Activated CD8-positive, alpha-beta memory T cell treated with anti-CD3 and anti-CD28 coated beads, Interleukin-2, amount 50 U/mL, for 1 hour (primary cell): Measurements from ENCODE around the gene MAP3K5.

ENCODE experiments used
- DNase-seq: peaks from one replicate; pipeline ENCODE4 v3.0.0-alpha.2; 2020; ENCODE audit errors: extremely low read depth

Gene MAP3K5

DNA sequence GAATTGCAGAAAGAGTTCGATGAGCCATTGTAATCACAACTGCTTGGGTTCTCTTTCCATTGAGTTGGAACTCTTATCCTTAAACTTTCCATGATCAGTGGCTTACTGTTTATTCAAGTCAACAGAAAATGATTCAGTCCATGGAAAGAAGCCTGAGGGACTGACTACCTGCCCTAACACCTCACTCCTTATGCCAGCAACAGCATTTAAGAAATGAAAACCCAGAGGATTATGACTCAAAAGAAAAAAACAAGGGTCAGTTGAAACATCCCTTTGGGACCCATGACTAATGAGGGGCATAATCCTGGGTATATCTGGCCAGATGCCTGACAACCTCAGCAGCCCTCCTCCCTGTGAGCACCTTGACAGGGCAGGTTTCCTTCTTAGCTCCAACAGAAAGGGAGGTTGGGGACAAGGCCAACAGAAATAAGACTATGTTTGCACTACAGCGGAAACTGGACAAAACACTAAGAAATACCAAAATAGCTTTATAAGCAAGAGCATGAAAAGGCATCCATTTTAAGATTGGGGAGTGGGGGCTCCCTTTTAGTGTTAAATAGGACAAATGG, 106.7 kb downstream of the MAP3K5 start:
- no peak for DNase-seq

DNA sequence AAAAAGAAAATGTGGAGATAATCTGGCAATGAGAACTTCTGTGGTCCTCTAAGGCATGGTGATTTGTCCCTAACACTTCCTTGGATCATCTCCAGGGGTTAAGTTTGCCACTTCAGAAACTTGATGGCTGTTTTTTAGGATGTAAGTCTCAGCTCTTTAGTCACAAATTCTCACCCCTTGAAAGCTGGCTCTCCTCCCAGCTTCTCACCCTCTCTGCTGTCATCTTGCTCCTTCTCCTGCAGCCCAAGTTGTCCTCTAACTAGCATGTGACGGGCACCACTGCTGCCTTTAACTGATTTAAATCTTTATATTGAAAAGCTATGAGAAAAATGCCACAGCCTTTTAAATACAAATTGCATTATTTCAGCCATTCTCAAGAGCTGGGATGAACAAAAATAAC, 107.8 kb downstream of the MAP3K5 start:
- DNase-seq: no peak

DNA sequence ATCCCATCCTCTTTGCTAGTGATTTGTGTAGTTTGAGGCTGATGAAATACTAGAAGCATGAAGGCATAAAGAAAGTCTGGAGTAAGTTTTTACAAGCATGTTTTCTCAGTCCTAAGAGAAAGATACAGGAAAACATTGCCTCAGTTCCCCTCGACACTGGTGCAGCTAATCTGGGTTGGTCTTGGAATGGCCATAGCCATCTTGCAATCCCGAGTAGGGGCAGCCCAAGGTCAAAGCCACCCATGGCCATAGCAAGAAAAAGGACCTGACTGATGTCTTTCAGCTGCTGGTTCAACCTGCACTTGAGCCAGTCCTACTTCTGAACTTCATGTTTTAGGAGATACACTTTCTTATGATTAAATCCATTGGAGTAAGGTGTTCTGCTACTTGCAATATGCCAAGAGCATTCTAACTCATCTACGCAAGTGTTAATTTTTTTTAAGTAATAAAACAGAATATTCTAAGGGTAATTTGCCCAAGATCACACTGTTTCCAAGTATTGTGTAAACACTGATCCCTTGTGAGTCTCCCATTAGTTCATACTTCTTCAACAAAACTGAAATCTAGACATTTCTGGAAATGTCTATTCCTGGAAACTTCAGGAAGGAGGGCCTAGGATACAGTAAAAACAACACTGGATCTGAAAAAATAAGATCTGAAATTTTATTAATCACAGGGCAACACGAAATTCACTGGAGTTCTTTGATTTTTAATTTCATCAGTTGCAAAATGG, 108.9 kb downstream of the MAP3K5 start:
- DNase-seq: no peak

DNA sequence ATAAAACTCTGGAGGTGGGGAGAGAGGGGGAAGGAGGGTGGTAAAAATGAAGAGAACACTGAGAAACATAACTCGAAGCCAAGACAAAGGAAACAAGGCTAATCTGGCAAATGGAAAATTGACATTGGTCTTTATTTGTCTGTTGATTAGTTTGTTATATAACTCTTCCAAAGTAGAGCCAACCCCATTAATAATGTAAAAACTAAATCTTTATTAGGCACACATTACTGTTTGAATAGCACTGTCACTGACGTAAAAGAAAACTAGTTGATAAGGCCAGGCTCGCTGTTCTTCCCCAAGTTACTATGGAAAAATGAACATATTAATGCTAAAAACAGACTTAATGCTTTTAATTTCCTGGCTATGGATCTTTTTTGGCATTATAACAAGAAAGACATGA, 110.0 kb downstream of the MAP3K5 start:
- DNase-seq: no peak

DNA sequence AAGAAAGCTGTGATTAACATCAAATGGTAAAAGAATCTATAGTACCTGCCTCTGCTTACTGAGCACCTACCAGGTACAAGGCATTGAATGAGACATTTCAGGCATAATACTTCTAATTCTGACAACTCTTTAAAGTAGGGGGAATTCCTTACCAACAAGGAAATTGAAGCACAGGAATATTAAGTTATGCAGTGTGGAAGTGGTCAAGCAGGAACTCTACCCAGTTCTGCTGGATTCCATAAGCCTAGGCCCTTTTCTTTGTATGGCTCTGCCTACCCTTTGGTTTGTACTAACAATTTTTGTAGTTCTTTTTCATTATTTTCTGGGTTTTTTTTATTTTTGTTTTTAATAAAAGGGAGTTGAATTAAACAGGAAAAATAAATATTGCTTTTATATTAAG, 114.5 kb downstream of the MAP3K5 start:
- DNase-seq: no peak

DNA sequence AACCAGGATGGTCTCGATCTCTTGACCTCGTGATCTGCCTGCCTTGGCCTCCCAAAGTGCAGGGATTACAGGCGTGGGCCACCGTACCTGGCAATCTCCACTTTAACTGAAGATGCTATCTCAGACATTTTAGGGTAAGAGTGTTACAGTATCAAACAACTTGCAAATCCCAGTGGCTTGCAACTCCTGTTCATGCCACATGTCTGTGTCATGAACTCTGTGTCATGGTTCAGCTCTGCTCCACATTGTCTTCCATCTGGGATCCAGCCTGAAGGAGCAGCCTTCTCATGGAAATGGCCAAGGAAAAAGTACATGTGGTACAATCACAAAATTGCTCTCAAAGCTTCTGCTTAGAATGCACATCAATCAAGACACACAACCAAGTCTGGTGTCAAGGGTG, 114.9 kb downstream of the MAP3K5 start:
- no peak for DNase-seq

DNA sequence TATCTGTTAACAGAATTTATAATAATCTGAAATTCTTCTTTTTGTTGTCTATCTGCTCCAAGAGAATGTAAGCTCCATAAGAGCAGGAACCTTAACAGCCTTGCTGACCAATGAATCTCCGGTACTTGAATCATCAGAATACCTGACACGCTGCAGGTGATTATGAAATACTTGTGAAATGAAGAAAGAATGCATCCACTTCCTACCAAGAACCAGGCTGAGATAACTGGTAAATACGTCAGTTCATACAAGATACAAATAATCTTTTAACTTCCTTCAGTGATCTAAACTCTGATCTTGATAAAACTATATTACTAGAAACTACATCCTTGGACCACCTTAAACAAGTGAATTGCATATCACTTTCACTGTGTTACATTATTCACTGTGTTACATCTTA, 116.2 kb downstream of the MAP3K5 start:
- no peak for DNase-seq

DNA sequence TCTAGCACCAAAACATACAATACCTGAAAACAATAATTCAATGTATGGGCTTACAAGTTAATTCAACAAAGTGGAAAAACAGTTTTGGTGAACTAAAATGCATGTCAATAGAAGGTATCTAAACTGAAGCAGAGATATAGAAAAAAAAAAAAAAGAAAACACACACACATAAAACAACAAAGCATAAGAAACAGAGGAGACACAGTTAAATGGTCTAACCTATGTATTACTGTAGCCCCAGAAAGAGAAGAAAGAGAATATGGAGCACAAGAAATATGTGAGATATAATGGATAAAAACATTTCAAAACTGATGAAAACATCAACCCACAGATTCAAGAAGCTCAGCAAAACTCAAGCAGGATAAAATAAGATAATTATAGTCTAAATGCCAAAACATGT, 118.7 kb downstream of the MAP3K5 start:
- no peak for DNase-seq

DNA sequence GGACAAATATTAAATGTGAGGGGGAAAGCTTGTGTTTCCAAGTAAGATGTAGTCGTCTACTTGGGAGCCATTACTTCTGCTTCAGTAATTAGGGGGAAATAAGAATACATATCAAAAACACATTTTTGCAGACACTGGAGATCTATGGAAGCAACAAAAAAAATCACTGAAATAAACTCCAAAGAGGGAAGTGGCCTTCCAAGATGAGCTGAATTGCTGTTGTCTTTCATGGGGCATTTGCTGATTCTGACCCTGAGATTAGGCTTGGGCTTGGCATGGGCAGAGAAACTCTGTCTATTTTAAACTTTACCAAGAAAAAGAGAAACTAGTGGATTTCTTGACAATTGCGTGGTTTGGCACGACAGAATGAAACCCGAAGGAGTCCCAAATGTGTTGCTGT, 120.1 kb downstream of the MAP3K5 start:
- no peak for DNase-seq

DNA sequence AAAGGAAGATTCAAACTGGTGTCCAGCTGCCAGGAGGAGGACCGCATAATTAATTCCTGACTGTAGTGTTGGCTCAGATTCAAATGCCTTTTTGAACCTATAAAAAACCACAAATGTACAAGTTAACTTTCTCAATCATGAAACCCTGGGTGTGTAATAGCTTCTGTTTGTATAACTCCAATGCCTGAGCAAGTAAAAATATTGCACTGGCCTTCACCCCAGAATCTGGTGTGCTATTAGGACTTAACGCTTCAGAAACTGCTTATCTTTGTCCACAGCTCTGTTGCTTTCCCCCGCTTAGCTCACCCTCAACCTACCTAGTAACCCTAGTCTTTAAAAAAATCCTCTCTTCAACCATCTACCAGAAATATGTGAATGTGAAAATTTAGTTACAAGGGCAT, 123.0 kb downstream of the MAP3K5 start:
- no peak for DNase-seq

DNA sequence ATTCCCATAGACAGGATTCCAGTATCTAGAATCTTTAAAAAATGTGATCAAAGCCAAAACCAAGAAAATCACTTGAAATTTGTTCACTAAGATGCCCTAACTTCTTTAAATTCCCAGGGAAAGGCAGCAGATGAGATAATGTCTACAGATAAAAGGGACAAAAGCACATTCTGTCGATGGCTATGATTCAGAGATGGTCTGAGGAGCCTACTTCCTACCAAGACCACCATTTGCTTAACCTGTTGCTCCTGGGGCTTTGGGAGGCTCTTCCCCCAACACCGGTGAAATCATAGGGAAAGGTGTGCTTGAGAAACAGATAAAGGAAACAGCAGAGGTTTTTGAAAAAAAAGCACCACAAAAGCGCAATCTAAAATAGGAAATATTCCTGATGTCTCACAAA, 123.7 kb downstream of the MAP3K5 start:
- no peak for DNase-seq

DNA sequence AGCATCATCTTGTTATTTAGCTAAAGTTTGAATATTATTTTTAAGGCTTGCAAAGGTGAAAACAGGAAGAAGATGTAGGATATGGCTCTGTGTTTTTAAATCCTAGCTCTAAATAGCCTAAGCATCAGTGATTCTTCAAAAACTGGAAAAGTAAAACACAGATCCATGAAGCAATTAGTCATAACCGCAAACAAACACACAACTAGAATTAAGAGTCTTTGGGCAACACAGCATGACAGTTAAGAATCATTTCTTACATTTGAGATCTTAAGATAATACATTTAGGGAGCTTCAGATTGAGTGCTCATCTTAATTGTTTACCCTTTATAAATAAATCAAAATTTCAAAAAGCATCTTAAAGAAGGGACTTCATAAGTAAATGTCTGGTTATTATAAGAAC, 126.2 kb downstream of the MAP3K5 start:
- no peak for DNase-seq

DNA sequence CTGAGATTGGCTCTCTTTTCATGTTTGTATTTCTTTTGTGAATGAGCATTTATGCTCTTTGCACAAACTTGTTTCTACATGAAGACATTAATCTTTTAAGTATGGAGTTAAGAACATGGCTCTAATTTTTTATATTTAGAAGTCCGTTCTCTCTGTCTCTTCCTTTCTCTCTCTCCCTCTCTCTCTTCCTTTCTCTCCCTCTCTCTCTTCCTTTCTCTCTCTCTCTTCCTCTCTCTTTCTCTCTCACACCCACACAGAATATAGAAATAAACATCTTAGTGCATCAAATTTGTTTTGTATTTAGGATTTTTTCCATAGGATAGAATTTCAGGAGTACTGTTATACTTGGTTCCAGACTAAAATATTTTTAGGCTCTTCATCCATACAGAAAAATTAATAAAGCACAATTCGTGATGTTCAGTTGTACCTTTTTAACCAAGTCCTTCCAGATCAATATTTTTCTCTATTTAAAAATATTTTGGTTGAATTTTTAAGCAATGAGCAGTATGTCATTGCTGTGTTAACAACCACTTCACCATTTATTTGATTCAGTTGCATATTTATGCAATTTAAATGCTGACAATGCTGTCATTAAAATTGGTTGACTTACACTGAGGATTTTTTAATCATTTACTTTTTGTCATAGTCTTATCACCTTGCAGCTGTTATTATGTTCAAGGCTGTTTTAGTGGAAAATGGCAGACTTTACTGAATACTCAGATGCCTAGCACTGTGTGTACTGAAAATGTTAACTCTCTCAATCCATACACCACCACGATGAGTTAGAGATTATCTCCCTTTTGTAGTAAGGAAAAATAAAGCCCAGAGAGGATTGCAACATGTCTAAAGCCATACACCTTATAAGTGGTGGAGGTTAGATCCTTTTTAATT, 129.7 kb downstream of the MAP3K5 start:
- no peak for DNase-seq

DNA sequence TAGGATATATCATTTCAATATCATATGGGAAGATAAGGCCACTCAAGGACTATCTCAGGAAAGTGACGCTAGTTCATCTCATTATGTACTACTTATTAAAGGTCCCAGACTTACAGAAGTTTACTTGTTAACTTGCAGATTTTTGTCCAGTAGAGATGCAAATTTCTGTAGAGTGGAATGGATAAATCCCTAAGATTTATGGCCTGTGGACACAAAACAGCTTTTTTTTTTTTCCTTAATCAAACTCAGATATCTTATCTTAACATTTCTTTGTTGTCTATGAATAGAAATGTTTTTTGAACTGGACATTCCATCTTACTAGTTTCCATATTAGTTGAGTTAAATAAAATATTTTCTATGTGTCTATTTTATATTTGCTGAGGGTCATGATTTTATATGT, 131.6 kb downstream of the MAP3K5 start:
- no peak for DNase-seq

DNA sequence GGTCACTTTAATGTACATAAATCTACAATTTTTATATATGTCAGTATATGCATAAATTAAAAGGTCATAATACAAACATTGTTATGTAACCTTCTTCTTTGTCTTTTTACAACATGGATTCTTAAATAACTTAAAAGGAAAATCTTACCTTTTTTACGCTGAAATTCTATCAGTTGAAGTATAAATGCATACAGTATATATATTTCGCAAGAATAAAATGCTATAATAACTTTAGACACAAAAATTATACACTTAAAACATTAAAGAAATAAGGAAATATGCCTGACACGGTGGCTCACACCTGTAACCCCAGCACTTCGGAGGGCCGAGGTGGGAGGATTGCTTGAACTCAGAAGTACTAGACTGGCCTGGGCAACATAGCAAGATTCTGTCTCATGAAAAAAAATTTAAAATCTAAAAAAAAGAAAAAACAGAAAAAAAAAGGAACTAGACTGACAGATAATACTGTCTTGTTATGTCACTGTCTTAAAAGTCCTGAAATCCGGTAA, 132.2 kb downstream of the MAP3K5 start:
- no peak for DNase-seq

DNA sequence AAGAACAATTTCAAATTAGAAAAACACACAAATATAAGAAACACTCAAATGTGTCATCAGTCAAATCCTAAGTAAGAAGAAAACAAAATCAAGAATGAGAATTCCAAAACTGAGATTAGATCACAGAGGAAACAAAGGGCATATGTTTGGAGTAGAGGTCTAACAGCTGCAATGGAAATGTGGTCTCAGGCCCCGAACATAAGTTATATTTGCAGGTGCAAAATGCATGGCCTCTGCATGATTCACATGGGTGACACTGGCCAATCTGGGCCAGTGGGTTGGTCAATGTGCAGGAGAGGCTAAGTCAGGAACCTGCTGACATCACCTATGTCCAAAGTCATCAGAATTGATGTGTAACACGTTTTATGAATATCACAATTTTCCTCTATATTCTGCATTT, 133.6 kb downstream of the MAP3K5 start:
- DNase-seq: no peak

DNA sequence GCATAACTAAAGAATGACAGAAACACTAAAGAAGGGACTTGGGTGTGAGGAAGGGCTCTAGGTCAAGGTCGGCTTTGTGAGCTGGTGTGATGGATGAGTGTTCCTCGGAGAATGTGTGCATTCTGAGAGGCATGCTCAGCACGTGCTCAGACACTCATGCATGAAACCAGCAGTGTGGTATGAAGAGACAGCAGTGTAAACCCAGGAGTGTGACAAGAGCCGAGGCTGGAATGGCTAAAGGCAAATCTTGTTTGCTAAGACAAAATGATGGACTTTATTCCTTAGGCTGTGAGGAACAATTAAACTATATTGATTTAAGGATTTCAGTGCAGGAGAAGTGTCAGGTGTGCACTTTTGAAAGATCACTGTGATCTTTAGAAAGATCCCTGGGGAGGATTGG, 134.6 kb downstream of the MAP3K5 start:
- no peak for DNase-seq

DNA sequence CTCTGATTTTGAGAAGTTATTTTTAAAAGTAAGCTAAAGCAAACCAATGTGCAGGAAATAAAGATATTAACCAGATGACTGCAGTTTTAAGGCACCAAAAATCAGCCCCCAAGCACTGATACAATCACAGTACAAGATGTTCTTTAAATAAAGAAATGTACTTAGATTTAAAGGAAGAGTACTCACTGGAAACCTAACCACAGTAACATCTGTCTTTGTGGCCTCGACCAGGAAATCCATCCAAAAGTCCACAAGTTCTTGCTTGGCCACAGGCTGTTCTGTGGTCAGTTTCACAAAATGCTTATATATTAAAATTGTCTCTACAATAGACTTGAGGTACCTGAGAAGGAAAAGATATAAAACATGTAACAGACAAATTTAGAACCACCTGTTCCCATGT, 136.2 kb downstream of the MAP3K5 start:
- DNase-seq: no peak

DNA sequence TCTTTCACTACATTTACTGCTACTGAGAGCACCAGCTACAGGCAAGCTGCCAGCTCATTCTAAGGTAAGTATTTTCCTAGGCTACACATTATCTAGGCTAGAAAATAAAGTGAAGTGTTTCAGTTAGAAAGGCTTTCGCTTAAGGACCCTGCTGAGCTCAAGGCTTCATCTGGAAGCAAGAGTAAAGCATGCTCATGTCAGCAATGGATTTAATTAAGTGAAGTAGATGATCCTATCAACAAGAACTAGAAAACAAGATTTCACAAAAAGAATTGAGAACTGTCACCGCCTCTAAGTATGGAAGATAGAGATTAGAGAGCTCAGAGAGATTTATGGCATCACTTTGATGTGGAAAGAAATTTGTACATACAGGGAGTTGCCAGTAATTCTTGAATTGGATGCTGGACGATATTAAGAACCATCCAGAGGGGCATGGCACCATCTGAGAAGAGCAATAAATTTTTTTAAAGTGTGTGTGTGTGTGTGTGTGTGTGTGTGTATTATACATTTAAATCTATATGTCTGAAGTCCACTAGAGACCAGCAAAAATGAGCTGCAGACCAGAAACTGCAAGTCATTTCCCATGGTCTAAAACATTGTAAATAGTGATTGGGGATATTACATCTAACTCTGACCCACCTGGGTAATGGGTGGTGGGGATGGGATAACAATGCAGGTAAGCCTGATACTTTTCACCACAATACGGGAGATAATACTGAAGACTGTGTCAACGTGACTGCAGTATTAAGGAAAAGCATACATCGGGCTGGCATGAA, 136.8 kb downstream of the MAP3K5 start:
- no peak for DNase-seq

DNA sequence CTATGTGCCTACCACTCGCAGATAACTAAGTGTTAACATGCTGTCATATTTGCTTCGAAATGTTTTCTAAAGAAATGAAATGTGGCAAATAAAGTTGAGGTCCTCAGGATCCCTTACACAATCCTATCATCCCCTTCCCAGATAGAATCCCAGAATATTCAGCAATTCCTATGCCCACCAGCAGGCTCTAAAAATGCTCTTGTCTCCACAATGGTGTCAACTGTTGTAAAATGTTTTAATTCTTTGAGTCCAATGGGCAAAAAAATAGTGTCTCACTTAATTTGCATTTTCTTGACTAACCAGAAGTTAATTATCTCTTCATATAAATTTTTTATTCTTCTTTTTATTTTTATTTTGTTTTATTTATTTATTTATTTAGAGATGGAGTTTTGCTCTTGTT, 138.2 kb downstream of the MAP3K5 start:
- DNase-seq: no peak

DNA sequence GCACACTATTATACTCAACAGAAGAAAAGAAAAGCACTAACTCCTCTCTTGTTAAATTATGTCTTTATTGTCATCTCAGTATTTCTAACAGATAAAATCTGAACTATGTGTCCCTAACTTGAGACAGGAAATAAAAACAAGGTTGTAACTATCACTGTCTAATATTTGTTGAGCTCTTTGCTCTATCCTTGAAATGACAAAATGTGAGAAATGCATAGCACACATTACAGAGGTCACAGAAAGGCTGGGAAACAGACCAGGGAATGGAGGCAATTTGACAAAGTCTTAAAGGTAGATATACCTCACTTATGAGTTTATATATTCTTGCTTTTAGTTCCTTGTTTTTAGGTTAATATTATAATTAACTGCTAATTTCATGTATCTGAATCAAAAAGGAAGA, 139.6 kb downstream of the MAP3K5 start:
- DNase-seq: no peak

DNA sequence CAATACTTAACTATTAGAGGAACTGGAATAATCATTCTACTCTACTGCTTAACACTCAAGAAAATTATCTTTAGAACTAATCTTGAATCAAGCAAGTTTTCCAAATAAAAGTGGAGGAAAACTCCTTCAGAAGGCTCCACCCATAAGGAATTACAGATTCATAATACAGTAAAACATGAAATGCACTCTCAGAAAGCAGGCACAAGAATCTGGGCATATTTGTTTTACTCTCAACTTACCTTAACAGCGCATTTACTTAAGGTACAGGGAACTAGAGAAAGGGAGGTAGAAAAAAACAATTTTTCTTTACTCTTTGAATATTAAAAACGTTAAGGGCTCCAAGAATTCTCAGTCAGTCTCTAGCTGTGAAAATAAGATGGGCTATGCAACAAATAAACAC, 140.3 kb downstream of the MAP3K5 start:
- DNase-seq: no peak
